NCI-H2107 treated with DMSO at 0.1 percent for 48 hours (cell line): ENCODE results near the gene SIRT2.

Experiments
- DNase-seq: peaks from one replicate; lab custom pipeline; 2025; ENCODE audit not compliant: unreplicated experiment; lab: John Stamatoyannopoulos, UW

Gene SIRT2

DNA sequence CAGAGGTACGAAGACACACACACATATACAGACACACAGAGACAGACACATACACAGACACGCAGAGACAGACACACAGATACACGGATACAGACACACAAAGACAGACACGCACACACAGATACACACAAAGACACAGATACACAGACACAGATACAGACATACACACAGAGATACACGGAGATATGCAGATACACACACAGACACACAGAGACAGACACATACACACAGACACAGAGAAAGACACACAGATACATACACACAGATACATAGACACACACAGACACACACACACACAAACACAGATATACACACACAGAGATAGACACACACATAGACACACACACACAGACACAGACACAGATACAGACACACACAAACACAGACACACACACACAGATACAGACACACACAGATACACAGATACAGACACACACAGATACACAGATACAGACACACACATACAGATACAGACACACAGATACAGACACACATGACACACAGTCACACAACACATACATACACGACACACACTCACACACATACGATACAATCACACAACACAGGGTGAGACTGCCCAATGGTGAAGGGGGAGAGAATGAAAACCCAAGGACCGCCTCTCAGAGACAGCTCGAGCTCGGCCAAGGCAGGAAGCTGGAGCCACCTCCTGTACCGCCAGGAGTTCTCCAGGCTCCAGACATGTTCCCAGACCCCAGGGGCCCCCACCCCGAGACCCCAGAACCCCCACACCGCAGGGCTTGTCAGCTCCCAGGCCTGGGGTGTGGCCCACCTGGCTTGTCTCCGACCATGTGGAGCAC, 21.4 kb upstream of the SIRT2 start:
- no peak for DNase-seq

GRCh38 chr19:38919837-38920601, 20.6 kb upstream of the SIRT2 start:
- DNase-seq, result no peak

DNA sequence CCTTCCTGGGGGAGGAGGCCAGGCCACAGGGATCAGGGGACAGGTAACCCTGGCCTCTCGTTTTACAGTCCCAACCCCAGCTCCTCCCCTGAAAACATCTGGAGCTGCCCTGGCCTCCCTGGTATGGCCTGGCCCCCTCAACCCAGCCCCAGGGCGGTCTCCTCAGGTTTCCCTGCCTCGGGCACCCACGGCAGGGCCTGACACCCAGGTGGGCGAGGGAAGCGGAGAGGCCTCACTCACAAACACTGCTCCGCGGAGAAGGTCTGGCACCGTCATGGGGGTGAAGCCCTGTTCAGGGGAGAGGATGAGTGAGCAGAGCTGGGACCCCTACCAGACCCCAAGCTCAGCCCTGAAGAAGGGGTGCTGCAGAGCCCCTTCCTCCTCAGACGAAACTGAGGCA, 19.1 kb upstream of the SIRT2 start:
- DNase-seq, result no peak

DNA sequence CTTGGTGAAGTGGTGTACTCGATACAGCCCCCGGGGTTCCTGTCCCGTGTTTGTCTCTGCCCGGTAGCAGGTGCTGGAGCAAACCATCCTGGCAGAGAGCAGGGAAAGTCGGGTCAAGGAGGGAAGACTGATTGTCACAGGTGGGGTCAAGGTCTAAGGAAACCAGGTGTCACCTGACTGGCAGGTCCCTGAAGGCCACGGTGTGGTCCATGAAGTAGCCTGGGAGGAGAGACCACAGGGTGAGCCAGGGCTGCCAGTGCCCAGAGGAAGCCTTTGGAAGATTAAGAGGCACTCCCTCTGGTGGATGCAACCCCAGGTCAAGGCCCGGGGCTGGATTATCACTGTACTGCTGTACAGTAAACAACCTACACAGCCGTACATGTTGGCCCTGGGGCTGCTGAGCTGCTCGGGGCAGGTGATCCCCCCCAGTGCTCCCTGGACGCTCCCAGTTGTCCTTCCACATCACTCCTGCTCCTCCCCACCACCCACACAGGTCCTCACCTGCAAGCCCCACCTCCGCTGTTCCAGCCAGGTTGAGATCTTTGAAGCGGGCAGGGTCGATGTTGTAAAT, 18.6 kb upstream of the SIRT2 start:
- DNase-seq, result no peak

DNA sequence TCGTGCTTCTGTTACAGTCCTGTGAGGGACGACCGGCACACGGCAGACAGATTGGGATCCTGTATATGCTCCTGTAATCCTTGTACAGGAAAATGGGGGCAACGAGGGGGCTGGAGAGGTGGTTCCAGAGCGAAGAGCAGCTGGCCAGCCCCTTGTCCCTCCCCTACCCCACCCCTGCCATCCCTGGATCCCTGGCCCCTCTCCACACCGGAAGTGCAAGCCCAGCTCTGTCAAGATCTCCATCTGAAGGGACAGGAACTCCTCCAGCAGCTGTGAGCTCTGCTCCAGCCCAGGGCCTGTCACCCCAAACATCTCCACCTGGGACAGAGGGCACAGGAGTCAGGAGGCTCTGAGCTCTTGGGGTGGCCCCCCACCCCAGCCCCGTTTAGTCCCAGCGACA, 18.1 kb upstream of the SIRT2 start:
- DNase-seq, result no peak

- DNase-seq, result no peak
These were observed 16.2 kb upstream of the SIRT2 start for GRCh38 chr19:38915329-38916321.

DNA sequence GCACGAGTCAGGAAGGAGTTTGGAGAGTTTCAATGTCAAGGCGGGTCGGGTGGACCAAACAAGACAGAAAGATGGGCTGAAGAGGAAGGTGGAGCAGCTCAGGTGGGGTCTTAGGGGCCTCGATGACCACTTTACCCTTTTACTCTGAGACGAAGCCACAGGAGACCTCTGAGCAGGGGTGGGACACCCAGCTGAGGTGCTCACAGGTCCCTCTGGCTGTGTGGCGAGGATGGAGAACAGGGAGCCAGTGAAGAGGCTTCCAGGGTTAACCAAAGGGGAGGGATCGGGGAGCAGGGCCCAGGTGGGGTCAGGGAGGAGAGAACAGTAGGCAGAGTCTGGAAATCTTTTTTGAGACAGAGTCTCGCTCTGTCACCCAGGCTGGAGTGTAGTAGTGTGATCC, 14.5 kb upstream of the SIRT2 start:
- no peak for DNase-seq

GRCh38 chr19:38912600-38913514, 13.4 kb upstream of the SIRT2 start:
- DNase-seq, result no peak

GRCh38 chr19:38911388-38912001, 12.1 kb upstream of the SIRT2 start:
- no peak for DNase-seq

DNA sequence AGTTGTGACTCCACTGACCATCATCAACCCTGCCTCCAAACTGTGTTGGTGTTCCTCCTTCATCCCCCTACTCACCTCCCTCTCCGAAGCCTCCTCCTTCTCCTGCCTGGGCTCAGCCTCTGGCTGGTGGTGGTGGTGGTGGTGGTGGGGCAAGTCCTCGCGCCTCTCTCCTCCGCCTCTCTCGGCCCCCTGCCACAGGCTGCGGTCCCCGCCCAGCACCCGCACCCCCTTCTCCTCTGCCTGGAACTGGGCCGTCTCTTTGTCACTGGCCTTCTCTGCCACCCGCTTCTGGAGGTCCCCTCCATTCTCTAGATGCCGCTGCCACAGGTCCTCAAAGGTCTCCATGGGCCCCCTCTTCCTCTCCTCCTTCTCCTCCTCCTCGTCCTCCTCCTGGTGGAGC, 11.1 kb upstream of the SIRT2 start:
- DNase-seq, result no peak

- no peak for DNase-seq
These were observed 9.5 kb upstream of the SIRT2 start for GRCh38 chr19:38908911-38909310.

DNA sequence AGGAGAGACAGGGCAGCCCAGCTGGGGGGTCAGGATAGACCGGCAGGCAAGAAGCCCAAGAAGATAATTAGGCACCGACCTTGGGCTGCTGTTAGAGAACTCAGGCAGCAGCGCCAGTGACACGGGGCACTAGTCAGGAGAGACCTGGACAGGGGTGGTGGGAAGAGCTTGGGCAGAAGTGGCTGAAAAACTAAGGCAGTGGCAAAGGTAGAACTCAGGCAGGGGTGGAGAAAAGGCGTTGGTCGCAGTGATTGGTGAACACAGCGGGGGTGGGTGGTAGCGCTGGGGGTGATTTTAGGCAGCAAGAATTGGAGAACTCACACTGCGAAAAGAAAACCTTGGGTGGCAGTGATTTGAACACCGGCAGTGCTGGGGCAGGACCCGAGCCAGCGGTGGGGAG, 8.3 kb upstream of the SIRT2 start:
- no peak for DNase-seq

- DNase-seq, result no peak
These were observed 7.8 kb upstream of the SIRT2 start for GRCh38 chr19:38907227-38907626.

GRCh38 chr19:38905620-38906019, 6.2 kb upstream of the SIRT2 start:
- no peak for DNase-seq

- no peak for DNase-seq
These were observed 5.4 kb upstream of the SIRT2 start for GRCh38 chr19:38904581-38905539.

DNA sequence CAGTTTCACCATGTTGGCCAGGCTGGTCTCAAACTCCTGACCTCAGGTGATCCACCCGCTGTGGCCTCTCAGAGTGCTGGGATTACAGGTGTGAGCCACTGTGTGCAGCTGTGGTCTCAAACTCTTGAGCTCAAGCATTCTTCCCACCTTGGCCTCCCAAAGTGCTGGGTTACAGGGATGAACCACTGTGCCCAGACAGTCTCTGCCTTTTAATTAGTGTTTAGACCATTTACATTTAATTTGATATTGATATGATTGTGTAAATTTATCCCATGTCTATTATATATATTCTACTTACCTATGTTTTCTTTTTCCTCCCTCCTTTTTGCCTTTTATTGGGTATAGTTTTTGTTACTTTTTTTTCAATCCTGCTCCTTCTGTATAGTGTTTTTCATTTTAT, 2.3 kb upstream of the SIRT2 start:
- DNase-seq, result no peak

- no peak for DNase-seq
These were observed 1.3 kb upstream of the SIRT2 start for GRCh38 chr19:38900743-38901190.

DNA sequence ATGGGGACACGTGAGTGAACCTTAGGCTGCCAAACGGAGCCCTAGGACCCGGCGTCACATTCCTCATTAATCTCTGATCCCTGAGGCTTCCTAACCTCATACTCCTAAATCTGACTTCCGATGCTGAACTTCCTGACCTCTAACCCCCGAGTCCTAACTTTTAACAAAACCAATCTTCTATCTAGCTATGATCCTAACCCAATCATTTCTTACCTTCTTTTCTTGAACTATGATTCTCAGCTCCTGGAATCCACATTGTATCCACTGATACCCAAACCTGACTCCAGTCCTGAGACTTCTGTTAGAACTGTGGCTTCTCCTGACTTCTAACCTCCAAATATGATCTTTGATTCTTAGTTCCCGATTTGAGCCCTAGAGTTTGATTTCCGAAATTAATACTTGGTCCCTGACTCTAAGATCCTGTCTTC, 798 bp upstream of the SIRT2 start:
- no peak for DNase-seq
